ENCODE results near the gene SHISA5. TPM values are rescaled to one million over a fixed set of nuclear protein-coding genes. Genes with fewer than 3 reads are reported as not detected.
"Not testable (repeated sequence)": the region's sequence is repeated elsewhere in the genome, so short reads cannot be mapped to it uniquely, and the experiment has no call there.

SHISA5 gene
- total RNA-seq, 1 donor from 2014 or later: 92.5 TPM

GRCh38 chr3:48536116-48536515 lies 32.1 kb upstream of the SHISA5 start:
- no peak for DNase-seq (ENCODE audit: low spot score)
- no peak overlapping the region for H3K4me3 Mint-ChIP-seq
- no peaks in the 10 kb centered on the region for H3K4me1 Mint-ChIP-seq (ENCODE audit: low read depth)
- peaks cover 31% of the 10 kb centered on the region for H3K36me3 Mint-ChIP-seq (ENCODE audit: low read depth)
- H3K9me3 Mint-ChIP-seq: no peaks in the 10 kb centered on the region
- H3K27ac Mint-ChIP-seq: no peak overlapping the region
- intact Hi-C loops (cut with micrococcal nuclease): no loop called here
- H3K27me3 Mint-ChIP-seq (ENCODE audit: insufficient read depth): no peaks in the 10 kb centered on the region

- no peaks in the 10 kb centered on the region for H3K4me1 Mint-ChIP-seq (ENCODE audit: low read depth)
- peaks cover 31% of the 10 kb centered on the region for H3K36me3 Mint-ChIP-seq (ENCODE audit: low read depth)
- DNase-seq (ENCODE audit: low spot score): no peak
- H3K27ac Mint-ChIP-seq: no peak overlapping the region
- H3K9me3 Mint-ChIP-seq: no peaks in the 10 kb centered on the region
- no peaks in the 10 kb centered on the region for H3K27me3 Mint-ChIP-seq (ENCODE audit: insufficient read depth)
- no peak overlapping the region for H3K4me3 Mint-ChIP-seq
- intact Hi-C loops (cut with micrococcal nuclease): no loop called here
Measured at GRCh38 chr3:48535578-48535977, 31.6 kb upstream of the SHISA5 start.

GRCh38 chr3:48532977-48533337 lies 29.0 kb upstream of the SHISA5 start:
- Mint-ChIP-seq H3K27ac (no peak overlapping the region), H3K9me3 (no peaks in the 10 kb centered on the region), H3K4me3 (no peak overlapping the region), H3K4me1 (ENCODE audit: low read depth) (no peaks in the 10 kb centered on the region), H3K36me3 (ENCODE audit: low read depth) (peaks cover 24% of the 10 kb centered on the region), H3K27me3 (ENCODE audit: insufficient read depth) (no peaks in the 10 kb centered on the region)
- DNase-seq (ENCODE audit: low spot score): no peak
- intact Hi-C loops (cut with micrococcal nuclease): no loop called here

GRCh38 chr3:48532271-48532976 lies 28.4 kb upstream of the SHISA5 start:
- no peak for DNase-seq (ENCODE audit: low spot score)
- no peak overlapping the region for H3K4me3 Mint-ChIP-seq
- intact Hi-C loops (cut with micrococcal nuclease): no loop called here
- no peaks in the 10 kb centered on the region for H3K9me3 Mint-ChIP-seq
- H3K27ac Mint-ChIP-seq: no peak overlapping the region
- no peaks in the 10 kb centered on the region for H3K4me1 Mint-ChIP-seq (ENCODE audit: low read depth)
- peaks cover 23% of the 10 kb centered on the region for H3K36me3 Mint-ChIP-seq (ENCODE audit: low read depth)
- no peaks in the 10 kb centered on the region for H3K27me3 Mint-ChIP-seq (ENCODE audit: insufficient read depth)

- H3K9me3 Mint-ChIP-seq; DNase-seq (ENCODE audit: low spot score); H3K27me3 Mint-ChIP-seq (ENCODE audit: insufficient read depth); H3K4me1 Mint-ChIP-seq (ENCODE audit: low read depth); H3K4me3 Mint-ChIP-seq; H3K27ac Mint-ChIP-seq; intact Hi-C loops (cut with micrococcal nuclease): not testable (repeated sequence)
- peaks cover 32% of the 10 kb centered on the region for H3K36me3 Mint-ChIP-seq (ENCODE audit: low read depth)
Measured at GRCh38 chr3:48530701-48531100, 26.7 kb upstream of the SHISA5 start.

GRCh38 chr3:48528754-48529153 lies 24.8 kb upstream of the SHISA5 start:
- DNase-seq (ENCODE audit: low spot score): no peak
- intact Hi-C loops (cut with micrococcal nuclease): no loop called here
- H3K9me3 Mint-ChIP-seq: no peaks in the 10 kb centered on the region
- no peaks in the 10 kb centered on the region for H3K4me1 Mint-ChIP-seq (ENCODE audit: low read depth)
- H3K27me3 Mint-ChIP-seq (ENCODE audit: insufficient read depth): no peaks in the 10 kb centered on the region
- no peak overlapping the region for H3K27ac Mint-ChIP-seq
- no peak overlapping the region for H3K4me3 Mint-ChIP-seq
- peaks cover 27% of the 10 kb centered on the region for H3K36me3 Mint-ChIP-seq (ENCODE audit: low read depth)

- peaks cover 29% of the 10 kb centered on the region for H3K36me3 Mint-ChIP-seq (ENCODE audit: low read depth)
- H3K4me1 Mint-ChIP-seq (ENCODE audit: low read depth): no peaks in the 10 kb centered on the region
- no peak overlapping the region for H3K4me3 Mint-ChIP-seq
- no peak overlapping the region for H3K27ac Mint-ChIP-seq
- no peaks in the 10 kb centered on the region for H3K27me3 Mint-ChIP-seq (ENCODE audit: insufficient read depth)
- intact Hi-C loops (cut with micrococcal nuclease): no loop called here
- H3K9me3 Mint-ChIP-seq: no peaks in the 10 kb centered on the region
- DNase-seq (ENCODE audit: low spot score): no peak
Measured at GRCh38 chr3:48528048-48528447, 24.1 kb upstream of the SHISA5 start.

GRCh38 chr3:48524970-48525369 lies 21.0 kb upstream of the SHISA5 start:
- no peak for DNase-seq (ENCODE audit: low spot score)
- intact Hi-C loops (cut with micrococcal nuclease): no loop called here
- no peaks in the 10 kb centered on the region for H3K27me3 Mint-ChIP-seq (ENCODE audit: insufficient read depth)
- H3K4me3 Mint-ChIP-seq: no peak overlapping the region
- no peaks in the 10 kb centered on the region for H3K9me3 Mint-ChIP-seq
- H3K4me1 Mint-ChIP-seq (ENCODE audit: low read depth): peaks cover 13% of the 10 kb centered on the region
- peaks cover 28% of the 10 kb centered on the region for H3K36me3 Mint-ChIP-seq (ENCODE audit: low read depth)
- no peak overlapping the region for H3K27ac Mint-ChIP-seq

GRCh38 chr3:48521635-48522034 lies 17.7 kb upstream of the SHISA5 start:
- Mint-ChIP-seq H3K27ac (no peak overlapping the region), H3K4me1 (ENCODE audit: low read depth) (peaks cover 45% of the 10 kb centered on the region), H3K4me3 (no peak overlapping the region), H3K9me3 (no peaks in the 10 kb centered on the region), H3K36me3 (ENCODE audit: low read depth) (peaks cover 16% of the 10 kb centered on the region), H3K27me3 (ENCODE audit: insufficient read depth) (no peaks in the 10 kb centered on the region)
- DNase-seq (ENCODE audit: low spot score): no peak
- intact Hi-C loops (cut with micrococcal nuclease): no loop called here

GRCh38 chr3:48519277-48519643 lies 15.3 kb upstream of the SHISA5 start:
- H3K36me3 Mint-ChIP-seq (ENCODE audit: low read depth): peaks cover 6% of the 10 kb centered on the region
- intact Hi-C loops (cut with micrococcal nuclease): no loop called here
- H3K27ac Mint-ChIP-seq: peak overlapping the region; percentile 6

GRCh38 chr3:48518638-48519276 lies 14.8 kb upstream of the SHISA5 start:
- Mint-ChIP-seq H3K4me1 (ENCODE audit: low read depth) (peaks cover 72% of the 10 kb centered on the region), H3K36me3 (ENCODE audit: low read depth) (peaks cover 6% of the 10 kb centered on the region), H3K27ac (peak overlapping the region; percentile 6), H3K4me3 (no peak overlapping the region), H3K9me3 (no peaks in the 10 kb centered on the region), H3K27me3 (ENCODE audit: insufficient read depth) (no peaks in the 10 kb centered on the region)
- no peak for DNase-seq (ENCODE audit: low spot score)
- intact Hi-C loops (cut with micrococcal nuclease): no loop called here

More at GRCh38 chr3:48519277-48519643, 15.3 kb upstream of the SHISA5 start:
- H3K4me3 Mint-ChIP-seq: no peak overlapping the region
- no peaks in the 10 kb centered on the region for H3K9me3 Mint-ChIP-seq
- H3K27me3 Mint-ChIP-seq (ENCODE audit: insufficient read depth): no peaks in the 10 kb centered on the region
- peaks cover 67% of the 10 kb centered on the region for H3K4me1 Mint-ChIP-seq (ENCODE audit: low read depth)
- DNase-seq (ENCODE audit: low spot score): no peak

- no peak for DNase-seq (ENCODE audit: low spot score)
- intact Hi-C loops (cut with micrococcal nuclease): no loop called here
- Mint-ChIP-seq H3K9me3 (no peaks in the 10 kb centered on the region), H3K4me3 (no peak overlapping the region), H3K27me3 (ENCODE audit: insufficient read depth) (no peaks in the 10 kb centered on the region), H3K4me1 (ENCODE audit: low read depth) (peaks cover 74% of the 10 kb centered on the region), H3K36me3 (ENCODE audit: low read depth) (peaks cover 3% of the 10 kb centered on the region), H3K27ac (no peak overlapping the region)
Measured at GRCh38 chr3:48518069-48518468, 14.1 kb upstream of the SHISA5 start.

GRCh38 chr3:48516571-48516970 lies 12.6 kb upstream of the SHISA5 start:
- peaks cover 64% of the 10 kb centered on the region for H3K4me1 Mint-ChIP-seq (ENCODE audit: low read depth)
- no peaks in the 10 kb centered on the region for H3K36me3 Mint-ChIP-seq (ENCODE audit: low read depth)
- no peak for DNase-seq (ENCODE audit: low spot score)
- H3K27me3 Mint-ChIP-seq (ENCODE audit: insufficient read depth): no peaks in the 10 kb centered on the region
- intact Hi-C loops (cut with micrococcal nuclease): no loop called here
- H3K9me3 Mint-ChIP-seq: no peaks in the 10 kb centered on the region
- no peak overlapping the region for H3K27ac Mint-ChIP-seq
- peak overlapping the region; percentile 42 for H3K4me3 Mint-ChIP-seq

Measured in activated T-helper 1 cell treated with anti-CD3 and anti-CD28 coated beads, Interleukin-12 subunit alpha, Interleukin-12 subunit beta, Interleukin-2, Interleukin-4 antibody, amounts not matched to agents 30 ng/mL and 10 ng/mL and 1 ng/mL, durations not matched to agents 14 hours and 24 hours and 36 hours (primary cell).